Endodermal cell (in vitro differentiated cells): Measurements from ENCODE around the gene STK36. TPM values are rescaled to one million over a fixed set of nuclear protein-coding genes. Genes with fewer than 3 reads are reported as not detected.

ENCODE experiments used
- DNase-seq: peaks from one replicate; pipeline ENCODE4 v3.0.0-alpha.2; 2017
- H3K27ac ChIP-seq: 2 replicates; pipeline ENCODE4 v1.5.1; 2013; ENCODE audit warnings: mild to moderate bottlenecking, low read depth, low read length, moderate library complexity
- H3K27me3 ChIP-seq: 2 replicates; pipeline ENCODE4 v1.6.1; 2013; ENCODE audit warnings: mild to moderate bottlenecking, low read length, moderate library complexity; ENCODE audit not compliant: insufficient read depth, control insufficient read depth, poor library complexity, severe bottlenecking
- H3K36me3 ChIP-seq: 2 replicates; pipeline ENCODE4 v1.7.0; 2013; ENCODE audit warnings: mild to moderate bottlenecking, low read length, moderate library complexity; ENCODE audit not compliant: control insufficient read depth, insufficient read depth
- H3K4me1 ChIP-seq: one replicate; pipeline ENCODE4 v1.7.0; 2013; ENCODE audit warnings: low read length; ENCODE audit not compliant: control insufficient read depth, insufficient read depth
- H3K4me3 ChIP-seq: 2 replicates; pipeline ENCODE4 v1.5.1; 2013; ENCODE audit warnings: mild to moderate bottlenecking, low read length, moderate library complexity
- H3K9ac ChIP-seq: 2 replicates; pipeline ENCODE4 v1.6.1; 2013; ENCODE audit warnings: mild to moderate bottlenecking, low read length, moderate library complexity; ENCODE audit not compliant: poor library complexity, severe bottlenecking; ENCODE audit errors: extremely low read depth
- H3K9me3 ChIP-seq: 2 replicates; pipeline ENCODE4 v1.6.1; 2013; ENCODE audit warnings: mild to moderate bottlenecking, low read length, moderate library complexity; ENCODE audit not compliant: control insufficient read depth
- H3K27ac Mint-ChIP-seq: 2 replicates; pipeline ENCODE4 v1.8.0; 2020; ENCODE audit warnings: mixed read lengths
- H3K27me3 Mint-ChIP-seq: 2 replicates; pipeline ENCODE4 v1.8.0; 2021; ENCODE audit warnings: mild to moderate bottlenecking, mixed read lengths; ENCODE audit not compliant: insufficient read depth
- H3K36me3 Mint-ChIP-seq: 2 replicates; pipeline ENCODE4 v1.8.0; 2020; ENCODE audit warnings: low read depth, mixed read lengths
- H3K4me1 Mint-ChIP-seq: 2 replicates; pipeline ENCODE4 v1.8.0; 2020; ENCODE audit warnings: mixed read lengths
- H3K4me3 Mint-ChIP-seq: 2 replicates; pipeline ENCODE4 v1.8.0; 2020; ENCODE audit warnings: mild to moderate bottlenecking, moderate library complexity, mixed read lengths
- H3K9me3 Mint-ChIP-seq: 2 replicates; pipeline ENCODE4 v1.8.0; 2020; ENCODE audit warnings: mild to moderate bottlenecking, mixed read lengths
- CTCF ChIP-seq: fragments of 200-600 bp; sonication (generic); conservative IDR thresholded peaks from 2 replicates; pipeline ENCODE4 v1.5.0; 2021; ENCODE audit warnings: antibody characterized with exemption, mild to moderate bottlenecking
- WGBS, 2 experiments: methylation state at CpG; one replicate each; pipeline versions ENCODE4 v1.1.5 to v1.1.7; 2013; ENCODE audit warnings: missing lambda C conversion rate in 2 of 2, mixed read lengths in 1 of 2; ENCODE audit not compliant: insufficient coverage in 1 of 2, insufficient read length in 1 of 2; 5-methylcytosine and 5-hydroxymethylcytosine counted together
- total RNA-seq, 2 donors: library from RNA; stranded (reverse); fragmentation: NEBNext Ultra II Directional in 1 of 2; extraction: Animal tissue kit (Norgen Biotek cat#: 25700) in 1 of 2; gene quantifications; 2 replicates in 1 of 2; 3 replicates in 1 of 2; pipeline ENCODE4 v1.2.1, GENCODE V29; 2021

The STK36 gene
- total RNA-seq, 2 donors from 2014 or later = 73.5 to 87.4 TPM

GRCh38 chr2:218732052-218732760, 60.3 kb downstream of the STK36 start:
- Histone ChIP-seq H3K9ac (no peak overlapping the region), H3K4me3 (no peak overlapping the region), H3K9me3 (peaks cover 15% of the 10 kb centered on the region), H3K27me3 (no peaks in the 10 kb centered on the region), H3K36me3 (peaks cover 53% of the 10 kb centered on the region), H3K4me1 (no peaks in the 10 kb centered on the region), H3K27ac (no peak overlapping the region)
- Mint-ChIP-seq H3K36me3 (peaks cover 44% of the 10 kb centered on the region), H3K4me3 (no peak overlapping the region), H3K27me3 (no peaks in the 10 kb centered on the region), H3K4me1 (peaks cover 17% of the 10 kb centered on the region), H3K9me3 (peaks cover 11% of the 10 kb centered on the region), H3K27ac (peak overlapping the region; percentile 69)
- no peak for DNase-seq
- WGBS, 2 experiments = 86 to 97% methylated on average over 3 to 5 of the region's 5 CpGs
- TF ChIP-seq CTCF = no peak

GRCh38 chr2:218732761-218733158, 60.9 kb downstream of the STK36 start:
- DNase-seq = no peak
- H3K9me3 ChIP-seq = peaks cover 9% of the 10 kb centered on the region
- WGBS, 2 experiments = 90 to 98% methylated on average over 2 of the region's 2 CpGs
- no peak for TF ChIP-seq CTCF
- H3K9me3 Mint-ChIP-seq = peaks cover 6% of the 10 kb centered on the region
- no peak overlapping the region for H3K4me3 Mint-ChIP-seq
- peaks cover 53% of the 10 kb centered on the region for H3K36me3 ChIP-seq
- no peak overlapping the region for H3K9ac ChIP-seq
- peak overlapping the region; percentile 2 for H3K27ac Mint-ChIP-seq
- H3K36me3 Mint-ChIP-seq = peaks cover 43% of the 10 kb centered on the region
- H3K27ac ChIP-seq = no peak overlapping the region
- H3K4me3 ChIP-seq = no peak overlapping the region
- H3K4me1 Mint-ChIP-seq = peaks cover 17% of the 10 kb centered on the region
- no peaks in the 10 kb centered on the region for H3K4me1 ChIP-seq
- no peaks in the 10 kb centered on the region for H3K27me3 Mint-ChIP-seq
- no peaks in the 10 kb centered on the region for H3K27me3 ChIP-seq

GRCh38 chr2:218733171-218734021, 61.5 kb downstream of the STK36 start:
- no peak overlapping the region for H3K4me3 Mint-ChIP-seq
- Histone ChIP-seq H3K4me3 (no peak overlapping the region), H3K9me3 (peaks cover 5% of the 10 kb centered on the region), H3K27ac (no peak overlapping the region), H3K36me3 (peaks cover 55% of the 10 kb centered on the region), H3K4me1 (no peaks in the 10 kb centered on the region), H3K27me3 (no peaks in the 10 kb centered on the region), H3K9ac (no peak overlapping the region)
- H3K27me3 Mint-ChIP-seq = no peaks in the 10 kb centered on the region
- 67 to 75% methylated on average over 3 to 6 of the region's 6 CpGs for WGBS, 2 experiments
- H3K36me3 Mint-ChIP-seq = peaks cover 45% of the 10 kb centered on the region
- no peak for TF ChIP-seq CTCF
- H3K27ac Mint-ChIP-seq = peak overlapping the region; percentile 20
- no peak for DNase-seq
- peaks cover 17% of the 10 kb centered on the region for H3K4me1 Mint-ChIP-seq
- peaks cover 4% of the 10 kb centered on the region for H3K9me3 Mint-ChIP-seq
